ENCODE measurements around the gene GAB2. TPM values are rescaled to one million over a fixed set of nuclear protein-coding genes. Genes with fewer than 3 reads are reported as not detected.

GAB2 gene
- total and polyA plus RNA-seq, 2 donors (not counting 1 experiment from before 2014, with no cell fraction given): 5.8 to 85.9 TPM

DNA sequence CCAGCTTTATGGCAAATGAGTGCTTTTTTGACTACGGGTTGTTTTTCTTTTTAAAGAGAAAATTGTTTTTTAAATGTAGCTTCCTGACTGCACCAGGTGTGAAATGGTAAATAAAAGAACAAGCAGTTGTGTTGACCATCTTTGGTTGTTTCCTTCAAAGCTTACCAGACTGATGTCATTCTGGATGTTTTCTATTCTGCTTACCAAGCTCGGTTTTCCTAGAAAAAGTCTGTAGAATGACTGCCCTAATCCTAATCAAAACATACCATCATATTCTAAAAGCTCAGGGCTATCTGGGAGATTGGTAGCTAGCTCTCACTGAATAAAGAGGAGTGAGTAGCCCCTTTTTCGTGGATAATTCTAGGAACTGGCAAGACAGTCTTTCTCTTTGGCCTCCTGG, 77.7 kb downstream of the GAB2 start:
- CTCF ChIA-PET: interaction anchor here (0.7 to 0.9 kb wide), 2 partner anchors 152 to 225 kb away, joined by 3 to 4 read pairs; partner anchors contain the start of gene KCTD21

DNA sequence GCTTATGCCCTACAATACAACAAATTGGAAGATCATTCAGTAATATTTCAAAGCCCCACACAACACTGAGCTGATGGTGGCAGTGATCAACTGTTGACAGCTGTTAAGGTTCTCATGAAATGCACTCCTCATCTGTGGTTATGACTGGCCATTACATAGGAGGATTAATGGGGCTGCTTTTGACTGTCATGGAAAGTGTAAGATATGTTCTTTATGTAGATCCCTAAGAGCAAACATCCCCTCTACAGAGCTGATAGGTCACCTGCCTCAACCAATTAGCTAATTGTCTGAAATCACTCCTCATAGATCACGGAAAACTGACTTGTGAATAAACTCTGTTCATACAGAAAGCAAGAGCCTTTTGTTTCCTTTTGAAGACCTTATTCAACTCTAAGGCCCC, 78.1 kb downstream of the GAB2 start:
- DNase-seq (no peak), ATAC-seq (ENCODE audit: low read depth) (no peak)
- no peak for TF ChIP-seq EZH2 (IDR thresholded peaks at IDR 0.05; ENCODE audit: borderline replicate concordance, insufficient read depth, low read depth, low read length, poor library complexity, severe bottlenecking)
- TF ChIP-seq, protein P1, sequence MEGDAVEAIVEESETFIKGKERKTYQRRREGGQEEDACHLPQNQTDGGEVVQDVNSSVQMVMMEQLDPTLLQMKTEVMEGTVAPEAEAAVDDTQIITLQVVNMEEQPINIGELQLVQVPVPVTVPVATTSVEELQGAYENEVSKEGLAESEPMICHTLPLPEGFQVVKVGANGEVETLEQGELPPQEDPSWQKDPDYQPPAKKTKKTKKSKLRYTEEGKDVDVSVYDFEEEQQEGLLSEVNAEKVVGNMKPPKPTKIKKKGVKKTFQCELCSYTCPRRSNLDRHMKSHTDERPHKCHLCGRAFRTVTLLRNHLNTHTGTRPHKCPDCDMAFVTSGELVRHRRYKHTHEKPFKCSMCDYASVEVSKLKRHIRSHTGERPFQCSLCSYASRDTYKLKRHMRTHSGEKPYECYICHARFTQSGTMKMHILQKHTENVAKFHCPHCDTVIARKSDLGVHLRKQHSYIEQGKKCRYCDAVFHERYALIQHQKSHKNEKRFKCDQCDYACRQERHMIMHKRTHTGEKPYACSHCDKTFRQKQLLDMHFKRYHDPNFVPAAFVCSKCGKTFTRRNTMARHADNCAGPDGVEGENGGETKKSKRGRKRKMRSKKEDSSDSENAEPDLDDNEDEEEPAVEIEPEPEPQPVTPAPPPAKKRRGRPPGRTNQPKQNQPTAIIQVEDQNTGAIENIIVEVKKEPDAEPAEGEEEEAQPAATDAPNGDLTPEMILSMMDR (IDR thresholded peaks at IDR 0.05): no peak
- no peak overlapping the region for H3K4me3 ChIP-seq (ENCODE audit: control extremely low read depth in 1 of 5, extremely low read depth in 1 of 5, insufficient read depth in 1 of 5, low read depth in 2 of 5, low read length in 4 of 5)
- H3K4me1 ChIP-seq (ENCODE audit: control insufficient read depth in 2 of 2, insufficient read depth in 2 of 2, low read length in 2 of 2): no peaks in the 10 kb centered on the region
- ChIA-PET POLR2A (no interaction called here), CTCF (interaction anchor here (0.7 to 0.9 kb wide), 2 partner anchors 151 to 225 kb away, joined by 3 to 4 read pairs; partner anchors contain the start of gene KCTD21)
- H3K27me3 Mint-ChIP-seq: no peaks in the 10 kb centered on the region
- no peaks in the 10 kb centered on the region for H3K27me3 ChIP-seq (replicated peaks in 1 of 4; ENCODE audit: control extremely low read depth in 1 of 4, control insufficient read depth in 3 of 4, insufficient read depth in 4 of 4, low read length in 3 of 4)
- H3K27ac Mint-ChIP-seq: no peak overlapping the region
- H3K4me2 ChIP-seq (replicated peaks; ENCODE audit: low read depth, low read length, poor library complexity, severe bottlenecking): no peak overlapping the region
- H3K4me3 Mint-ChIP-seq: no peak overlapping the region
- no peaks in the 10 kb centered on the region for H3K36me3 ChIP-seq (replicated peaks in 1 of 2; ENCODE audit: control extremely low read depth in 1 of 2, control insufficient read depth in 1 of 2, extremely low read depth in 1 of 2, insufficient read depth in 2 of 2, low read length in 1 of 2)
- H2AFZ ChIP-seq (ENCODE audit: insufficient read depth, low read depth, low read length, poor library complexity, severe bottlenecking): no peak overlapping the region
- H3K27ac ChIP-seq (ENCODE audit: low read length in 2 of 2): no peak overlapping the region
- 71% methylated on average over 1 of the region's 1 CpG for WGBS (ENCODE audit: insufficient coverage)
- intact Hi-C loops (cut with micrococcal nuclease): no loop called here
- H4K20me1 ChIP-seq (ENCODE audit: control insufficient read depth, insufficient read depth, low read length, poor library complexity, severe bottlenecking): no peaks in the 10 kb centered on the region
- no peak overlapping the region for H3K9ac ChIP-seq (ENCODE audit: low read length)
- peaks cover 38% of the 10 kb centered on the region for H3K4me1 Mint-ChIP-seq
- H3K79me2 ChIP-seq (ENCODE audit: control insufficient read depth, insufficient read depth, low read length): peaks cover 36% of the 10 kb centered on the region
- H3K9me3 Mint-ChIP-seq (ENCODE audit: insufficient read depth): no peaks in the 10 kb centered on the region
- no peaks in the 10 kb centered on the region for H3K9me3 ChIP-seq (ENCODE audit: control extremely low read depth in 1 of 3, control insufficient read depth in 2 of 3, insufficient read depth in 1 of 3, low read length in 2 of 3)

More for the DNA sequence above, 77.7 kb downstream of the GAB2 start:
- no peaks in the 10 kb centered on the region for H3K9me3 ChIP-seq (ENCODE audit: control extremely low read depth in 1 of 3, control insufficient read depth in 2 of 3, insufficient read depth in 1 of 3, low read length in 2 of 3)
- DNase-seq: no peak
- Mint-ChIP-seq H3K27ac (no peak overlapping the region), H3K27me3 (no peaks in the 10 kb centered on the region), H3K9me3 (ENCODE audit: insufficient read depth) (no peaks in the 10 kb centered on the region), H3K4me3 (no peak overlapping the region), H3K4me1 (peaks cover 38% of the 10 kb centered on the region)
- no peak overlapping the region for H3K4me2 ChIP-seq (replicated peaks; ENCODE audit: low read depth, low read length, poor library complexity, severe bottlenecking)
- H4K20me1 ChIP-seq (ENCODE audit: control insufficient read depth, insufficient read depth, low read length, poor library complexity, severe bottlenecking): no peaks in the 10 kb centered on the region
- no peak for ATAC-seq (ENCODE audit: low read depth)
- H3K27ac ChIP-seq (ENCODE audit: low read length in 2 of 2): no peak overlapping the region
- POLR2A ChIA-PET: no interaction called here
- intact Hi-C loops (cut with micrococcal nuclease): no loop called here
- TF ChIP-seq EZH2 (IDR thresholded peaks at IDR 0.05; ENCODE audit: borderline replicate concordance, insufficient read depth, low read depth, low read length, poor library complexity, severe bottlenecking): no peak
- no peaks in the 10 kb centered on the region for H3K27me3 ChIP-seq (replicated peaks in 1 of 4; ENCODE audit: control extremely low read depth in 1 of 4, control insufficient read depth in 3 of 4, insufficient read depth in 4 of 4, low read length in 3 of 4)
- no peaks in the 10 kb centered on the region for H3K36me3 ChIP-seq (replicated peaks in 1 of 2; ENCODE audit: control extremely low read depth in 1 of 2, control insufficient read depth in 1 of 2, extremely low read depth in 1 of 2, insufficient read depth in 2 of 2, low read length in 1 of 2)
- H3K9ac ChIP-seq (ENCODE audit: low read length): no peak overlapping the region
- no CpG with 5 or more reads among the region's 3 CpGs for WGBS (ENCODE audit: insufficient coverage)
- H3K79me2 ChIP-seq (ENCODE audit: control insufficient read depth, insufficient read depth, low read length): peaks cover 36% of the 10 kb centered on the region
- H3K4me3 ChIP-seq (ENCODE audit: control extremely low read depth in 1 of 5, extremely low read depth in 1 of 5, insufficient read depth in 1 of 5, low read depth in 2 of 5, low read length in 4 of 5): no peak overlapping the region
- H2AFZ ChIP-seq (ENCODE audit: insufficient read depth, low read depth, low read length, poor library complexity, severe bottlenecking): no peak overlapping the region
- no peaks in the 10 kb centered on the region for H3K4me1 ChIP-seq (ENCODE audit: control insufficient read depth in 2 of 2, insufficient read depth in 2 of 2, low read length in 2 of 2)
